Fibroblast of skin of right quadriceps (primary cell): ENCODE data around the gene LTBR.
A peak's percentile ranks its signal among the peaks of the same experiment; 100 is the strongest.

ENCODE experiments used
- DNase-seq: peaks from one replicate; pipeline ENCODE4 v3.0.0-alpha.2; 2013

The LTBR gene

DNA sequence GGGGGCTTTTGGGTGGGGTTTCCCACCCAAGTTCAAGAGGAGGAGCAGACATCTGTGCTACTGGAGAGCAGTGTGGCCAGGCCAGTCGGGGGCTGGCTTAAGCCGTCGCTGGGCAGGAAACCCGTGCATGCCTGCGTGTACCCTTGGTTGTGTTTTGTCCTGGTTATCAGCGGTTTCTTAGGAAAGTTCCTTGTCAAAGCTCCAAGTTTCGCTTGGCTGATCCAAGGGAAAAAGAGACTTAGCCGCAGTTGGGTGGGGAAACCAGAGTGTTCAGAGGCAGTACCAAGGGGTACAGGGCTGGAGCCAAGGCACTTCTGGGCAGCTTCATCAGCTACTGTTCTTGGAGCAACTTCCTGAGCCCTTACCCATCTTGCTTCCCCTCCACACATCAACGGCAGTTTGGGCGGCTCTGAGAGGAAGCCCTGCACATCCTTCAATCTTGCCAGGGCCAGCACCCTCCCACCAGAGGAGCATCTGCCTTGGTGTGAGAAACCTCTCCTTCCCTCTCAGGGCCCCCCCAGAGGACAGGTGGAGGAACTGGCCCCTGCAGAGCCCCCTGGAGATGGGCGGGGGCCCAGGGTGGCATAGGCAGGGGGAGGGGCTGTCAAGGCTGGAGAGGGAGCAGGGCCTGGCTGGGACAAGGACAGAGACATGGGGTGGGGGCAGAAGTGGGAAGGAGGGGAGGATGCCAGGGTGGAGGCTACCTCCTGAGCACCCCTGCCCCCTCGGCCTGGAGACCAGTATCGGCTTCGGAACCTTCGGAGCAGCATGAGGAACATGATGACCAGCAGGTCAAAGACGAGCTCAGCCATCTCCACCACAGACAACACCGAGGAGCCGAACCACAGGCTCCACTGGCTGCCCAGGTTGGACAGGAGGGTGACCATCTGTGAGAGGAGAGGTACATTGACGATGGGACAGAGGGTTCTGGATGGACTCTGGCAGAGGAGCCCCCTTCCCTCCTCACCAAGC lies 36.3 kb upstream of the LTBR start:
- DNase-seq: no peak

DNA sequence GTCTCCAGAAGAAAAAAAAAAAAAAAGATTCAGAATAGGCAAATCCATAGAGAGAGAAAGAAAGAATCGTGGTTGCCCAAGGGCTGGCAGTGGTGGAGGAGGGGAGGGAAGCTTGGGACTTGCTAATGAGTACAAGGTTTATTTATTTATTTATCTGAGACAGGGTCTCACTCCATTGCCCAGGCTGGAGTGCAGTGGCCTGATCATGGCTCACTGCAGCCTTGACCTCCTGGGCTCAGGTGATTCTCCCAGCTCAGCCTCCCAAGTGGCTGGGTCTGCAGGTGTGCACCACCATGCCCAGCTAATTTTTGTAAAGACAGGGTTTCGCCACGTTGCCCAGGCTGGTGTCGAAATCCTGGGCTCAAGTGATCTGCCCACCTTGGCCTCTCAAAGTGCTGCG lies 32.3 kb upstream of the LTBR start:
- DNase-seq: no peak

DNA sequence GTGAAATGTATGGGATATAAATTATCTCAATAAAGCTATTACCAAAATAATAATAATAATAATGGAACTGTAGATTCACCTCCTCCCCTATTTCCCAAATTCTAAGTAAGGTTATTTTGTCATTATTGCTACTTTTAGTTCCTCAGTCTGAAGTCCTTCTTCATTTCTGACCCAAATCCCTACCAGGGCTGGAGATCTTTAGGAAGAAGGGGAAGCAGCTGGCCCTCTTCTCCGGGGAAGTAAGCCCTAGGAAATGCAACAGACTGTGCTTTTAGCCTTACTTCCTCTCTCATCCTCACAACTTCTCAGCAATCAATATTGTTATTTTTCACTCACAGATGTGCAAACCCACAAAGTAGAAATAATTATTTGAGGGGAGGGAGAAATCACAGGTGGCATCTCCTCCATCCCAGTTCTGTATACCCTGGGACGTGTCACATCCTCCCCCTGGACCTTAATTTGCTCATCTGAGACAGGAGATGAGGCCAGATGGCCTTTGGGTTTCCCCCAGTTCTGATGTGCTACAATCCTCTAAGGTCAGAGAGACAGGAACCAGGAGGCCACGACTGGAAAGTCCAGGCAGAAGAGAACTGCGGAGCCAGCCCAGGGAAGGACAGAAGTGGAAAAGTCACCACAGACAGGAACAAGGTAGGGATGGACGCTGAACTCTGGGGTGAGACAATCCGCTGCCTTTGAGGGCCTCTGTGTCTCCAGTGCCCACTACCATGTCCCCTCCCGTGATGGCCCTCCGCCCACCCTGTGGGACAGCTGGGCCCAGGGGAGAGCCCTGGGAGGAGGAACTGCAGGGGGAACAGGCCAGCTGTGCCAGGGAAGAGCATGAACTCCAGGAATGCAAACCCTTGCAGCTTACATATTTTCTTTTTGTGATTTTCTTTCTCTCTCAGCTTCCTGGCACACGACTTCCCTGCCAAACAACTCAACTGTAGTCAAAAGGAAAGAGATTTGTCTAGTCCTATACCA lies 31.5 kb upstream of the LTBR start:
- DNase-seq: no peak

DNA sequence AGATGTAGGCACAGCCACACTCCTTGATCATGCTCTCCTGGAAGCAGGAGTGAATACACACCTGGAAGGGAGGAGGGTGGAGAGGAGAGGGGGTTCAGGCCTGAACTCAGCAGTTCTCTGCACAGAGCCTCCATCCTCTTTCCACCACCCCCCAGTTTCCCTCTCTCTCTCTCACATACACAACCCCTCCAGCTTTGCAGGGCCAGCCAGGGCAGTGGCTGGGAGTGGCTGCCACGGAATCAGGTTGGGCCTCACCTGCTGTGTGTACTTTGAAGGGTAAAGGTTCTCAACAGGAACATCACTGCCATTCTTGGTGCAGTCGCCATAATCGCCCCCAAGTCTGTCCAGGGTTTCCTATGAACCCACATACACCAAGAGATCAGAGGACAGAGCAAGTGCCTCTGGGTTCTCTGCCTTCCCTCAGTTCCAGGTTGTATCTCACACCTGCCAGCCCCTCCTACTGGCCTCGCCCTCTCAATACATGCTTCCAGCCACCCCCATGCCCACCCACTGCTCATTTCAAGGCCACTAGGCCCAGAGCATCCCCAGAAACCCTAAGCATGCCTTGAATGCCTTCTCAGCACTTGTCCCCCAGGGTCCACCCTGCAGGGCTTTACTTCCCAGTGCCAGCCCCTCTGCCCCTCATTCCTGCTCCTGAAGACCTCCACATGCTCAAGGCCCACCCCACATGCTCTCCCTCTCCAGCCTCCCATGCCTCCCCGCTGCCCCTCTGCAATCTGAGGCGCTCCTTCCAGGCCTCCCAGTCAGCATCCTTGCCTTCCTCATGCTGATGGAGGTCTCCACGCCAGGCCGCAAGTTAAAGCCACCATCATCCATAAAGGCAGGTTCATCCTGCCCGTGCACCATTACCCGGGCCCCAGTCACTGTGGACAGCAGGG lies 29.2 kb upstream of the LTBR start:
- DNase-seq: no peak

DNA sequence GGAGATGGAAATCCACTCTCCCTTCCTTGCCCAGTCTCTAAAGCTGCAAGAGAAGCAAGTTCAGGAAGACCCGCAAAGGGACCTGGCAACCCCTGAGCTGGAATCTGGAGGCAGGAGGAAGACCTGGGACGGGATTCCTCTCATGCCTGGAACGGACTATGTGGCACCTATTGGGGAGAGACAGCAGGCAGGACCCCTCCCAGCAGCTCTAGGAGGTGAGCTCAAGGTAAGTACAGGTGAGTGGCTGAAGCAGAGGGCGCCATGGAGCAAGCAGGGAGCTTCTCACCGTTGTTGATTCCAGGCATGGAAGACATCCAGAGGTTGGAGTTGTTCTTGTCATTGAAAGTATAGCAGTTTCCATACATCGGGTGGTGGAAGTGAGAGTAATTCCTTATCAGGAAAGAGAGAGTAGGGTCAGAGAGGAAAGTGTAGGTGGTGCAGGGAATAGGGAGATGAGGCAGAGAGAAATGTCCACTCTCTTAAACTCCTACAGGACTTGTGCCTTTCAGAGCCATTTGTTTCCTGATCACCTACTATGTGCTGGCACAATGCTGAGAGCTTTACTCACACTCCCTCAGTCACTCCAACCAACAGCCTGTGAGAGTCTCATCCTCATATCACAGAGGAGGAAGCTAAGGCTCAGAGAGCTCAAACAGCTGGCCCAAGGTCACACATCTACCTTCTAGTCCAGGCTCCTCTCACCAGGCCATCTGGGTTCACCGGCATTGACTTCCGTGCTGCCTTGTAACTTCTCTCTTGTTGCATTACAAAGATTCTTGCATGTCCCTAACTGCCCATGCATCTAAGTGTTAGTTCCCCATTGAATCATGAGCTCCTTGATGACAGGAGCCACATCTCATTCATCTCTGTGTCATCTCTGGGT lies 28.2 kb upstream of the LTBR start:
- no peak for DNase-seq

DNA sequence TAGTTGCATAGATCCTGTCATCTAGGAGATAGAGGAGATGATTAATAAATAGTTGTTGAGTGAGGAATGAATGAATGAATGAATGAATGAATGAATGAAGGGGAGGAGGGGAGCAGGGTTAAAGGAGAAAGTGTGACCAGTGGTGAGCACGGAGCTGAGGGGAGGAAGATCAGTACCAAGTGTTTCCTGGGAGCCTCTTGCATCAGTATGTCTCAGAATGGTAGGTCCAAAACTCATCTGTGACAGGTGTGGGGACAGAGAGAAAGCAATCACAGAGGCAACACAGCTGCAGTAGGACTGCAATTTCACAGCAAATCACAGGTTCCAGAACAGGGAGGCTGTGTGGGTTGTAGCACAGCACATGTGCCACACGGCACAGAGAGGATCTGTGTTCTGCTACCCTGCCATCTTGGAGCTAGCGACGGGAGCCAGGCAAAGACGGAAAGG lies 27.6 kb upstream of the LTBR start:
- DNase-seq: no peak

DNA sequence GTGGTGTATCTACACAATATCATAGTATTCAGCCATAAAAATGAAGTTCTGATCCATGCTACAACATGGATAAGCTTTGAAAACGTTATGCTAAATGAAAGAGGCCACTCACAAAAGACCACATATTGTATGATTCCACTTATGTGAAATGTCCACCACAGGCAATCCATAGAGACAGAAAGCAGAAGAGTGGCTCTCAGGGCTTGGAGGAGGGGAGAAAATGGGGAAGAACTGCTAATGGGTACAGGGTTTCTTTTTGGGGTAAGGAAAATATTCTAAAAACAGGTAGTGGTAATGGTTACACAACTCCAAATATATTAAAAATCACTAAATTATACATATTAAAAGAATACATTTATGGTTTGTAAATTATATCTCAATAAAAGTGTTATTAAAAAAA lies 25.1 kb upstream of the LTBR start:
- DNase-seq: no peak

DNA sequence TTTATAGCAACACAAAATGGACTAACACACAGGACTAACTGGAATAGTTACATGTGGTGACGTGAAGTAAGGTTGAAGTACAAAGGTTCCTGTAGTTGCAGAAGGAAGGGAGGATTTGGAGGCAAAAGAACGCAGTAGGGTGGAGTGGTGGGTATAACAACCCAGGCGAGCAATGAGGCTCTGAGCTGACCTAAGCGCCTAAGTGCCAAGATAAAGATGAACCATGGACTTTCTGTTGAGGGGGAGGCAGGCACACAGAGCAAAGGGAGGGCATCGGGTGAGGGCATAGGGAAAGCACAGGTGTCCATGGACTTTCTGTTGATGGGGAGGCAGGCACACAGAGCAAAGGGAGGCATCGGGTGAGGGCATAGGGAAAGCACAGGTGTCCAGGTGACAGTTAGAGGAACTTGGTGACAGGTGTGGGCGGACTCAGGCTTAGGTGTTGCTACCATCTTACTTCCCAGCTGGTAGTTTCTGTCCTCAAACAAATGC lies 23.8 kb upstream of the LTBR start:
- DNase-seq: no peak

DNA sequence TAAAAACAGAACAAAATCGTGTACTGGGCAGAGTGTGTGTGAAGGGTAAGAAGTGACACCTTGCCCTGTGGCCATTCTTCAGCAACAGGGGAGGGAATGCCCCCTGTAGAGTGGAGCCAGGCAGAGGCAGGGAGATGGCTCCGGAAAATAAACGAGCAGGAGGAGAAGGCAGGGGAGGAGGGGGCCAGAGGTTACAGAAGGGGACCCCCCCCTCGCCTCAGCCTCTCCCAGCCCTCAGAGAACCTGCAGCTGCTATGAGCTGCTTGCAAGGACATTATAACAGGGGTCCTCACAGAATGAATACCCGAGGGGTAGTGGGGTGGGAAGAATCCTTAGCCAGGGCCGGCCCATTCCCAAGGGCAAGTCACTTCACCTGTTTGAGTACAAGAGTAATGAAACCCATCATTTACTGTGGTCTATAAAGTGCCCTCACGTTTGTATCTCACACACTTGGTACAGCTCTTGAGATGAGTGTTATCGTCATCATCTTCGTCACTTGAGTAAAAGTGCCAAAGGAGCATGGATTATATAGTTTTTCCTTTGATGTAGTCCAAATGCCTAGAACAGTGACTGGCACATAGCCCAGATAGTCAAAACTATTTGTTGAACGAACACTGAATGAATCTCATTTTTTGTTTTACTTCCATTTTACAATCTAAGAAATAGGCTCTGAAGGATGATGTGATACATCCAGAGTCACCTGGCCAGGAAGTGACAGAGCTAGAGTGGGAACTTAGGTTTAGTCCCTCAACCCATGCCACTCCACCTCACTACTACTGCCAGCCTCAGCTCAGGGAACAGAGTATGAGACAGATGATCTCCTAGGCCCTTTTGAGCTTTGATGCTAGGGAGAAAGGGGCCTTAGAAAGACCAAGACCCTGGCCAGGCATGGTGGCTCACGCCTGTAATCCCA lies 23.1 kb upstream of the LTBR start:
- DNase-seq: no peak

DNA sequence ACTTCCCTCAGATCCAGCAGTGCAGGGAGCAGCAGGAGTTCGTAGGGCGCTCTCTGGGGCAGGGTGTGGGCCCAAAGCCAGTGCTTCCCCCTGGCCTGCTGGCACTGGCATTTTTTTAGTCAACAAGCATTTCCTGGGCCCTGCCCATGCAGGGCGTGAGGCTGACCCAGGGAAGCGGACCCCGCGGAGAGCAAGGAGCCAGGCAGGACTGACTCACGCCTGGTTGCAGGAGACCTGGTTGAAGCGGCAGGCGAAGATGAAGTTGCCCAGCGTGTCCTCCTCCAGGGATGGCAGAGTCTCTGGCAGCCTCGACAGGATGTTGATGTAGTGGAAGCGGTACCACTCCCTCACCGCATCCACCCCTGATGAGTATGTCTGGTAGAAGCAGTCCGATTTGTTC lies 22.1 kb upstream of the LTBR start:
- no peak for DNase-seq

DNA sequence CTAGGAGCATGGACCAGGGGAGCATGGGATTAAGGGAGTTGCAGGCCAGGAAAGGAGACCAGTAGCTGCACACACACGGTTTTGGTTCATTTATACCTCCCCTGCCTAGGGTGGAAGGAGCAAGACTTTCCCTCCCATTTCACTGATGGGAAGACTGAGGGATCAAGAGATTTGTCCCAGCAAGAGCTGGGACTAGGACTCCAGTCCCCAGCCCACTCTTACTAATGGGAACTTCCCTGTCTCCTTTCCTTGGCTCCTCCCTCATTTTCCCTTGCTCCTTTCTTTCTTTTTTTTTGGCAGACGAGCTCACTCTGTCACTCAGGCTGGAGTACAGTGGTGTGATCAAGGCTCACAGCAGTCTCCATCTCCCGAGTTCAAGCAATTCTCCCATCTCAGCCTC lies 21.6 kb upstream of the LTBR start:
- no peak for DNase-seq

DNA sequence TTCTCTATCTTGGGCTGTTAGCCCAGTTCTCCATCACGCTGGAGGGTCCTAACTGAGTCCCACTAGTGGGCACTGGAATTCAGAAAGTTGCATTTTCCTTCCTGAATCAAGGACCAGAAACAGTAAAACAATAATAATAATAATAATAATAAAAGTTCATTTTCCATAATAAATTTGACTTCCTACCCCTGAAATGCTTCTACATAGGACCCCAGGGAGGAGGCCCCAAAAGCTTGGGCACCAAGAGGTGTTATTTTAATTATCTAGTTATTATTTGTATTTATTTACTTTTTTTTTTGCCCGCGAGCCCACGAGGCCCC lies 21.0 kb upstream of the LTBR start:
- no peak for DNase-seq

DNA sequence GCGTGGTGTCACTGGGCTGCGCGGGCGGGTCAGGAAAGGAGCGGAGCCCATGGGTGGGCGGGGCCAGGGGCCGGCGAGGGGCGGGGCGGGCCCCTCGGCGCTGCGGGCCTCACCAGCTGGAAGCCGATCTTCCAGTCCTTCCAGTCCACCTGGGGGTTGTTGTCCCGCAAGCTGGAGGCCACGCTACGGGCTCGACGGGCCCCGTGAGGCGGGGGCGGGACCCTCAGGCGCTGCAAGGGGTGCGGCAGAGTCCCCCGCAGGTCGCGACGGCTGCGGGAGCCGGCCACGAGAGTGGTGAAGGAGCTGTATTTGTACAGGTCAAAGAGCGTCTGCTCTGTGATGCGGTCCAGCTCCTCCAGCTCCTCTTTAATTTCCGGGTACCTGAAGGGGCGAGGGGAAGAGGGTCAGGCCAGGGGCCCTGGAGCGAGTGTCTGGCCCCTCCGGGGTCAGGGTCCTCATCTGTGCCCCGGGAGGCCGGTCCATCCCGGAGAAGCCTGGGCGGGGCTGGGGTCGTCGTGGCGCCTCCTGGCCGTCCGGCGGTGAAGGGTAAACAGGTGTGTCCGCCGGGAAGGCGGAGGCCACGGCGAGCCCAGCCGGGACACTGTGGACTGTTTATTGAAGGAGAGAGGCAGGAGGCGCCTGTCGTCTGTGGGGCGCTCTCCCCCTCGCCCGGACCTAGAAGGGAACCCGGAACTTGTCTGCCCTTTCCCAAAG lies 20.5 kb upstream of the LTBR start:
- DNase-seq: peak; percentile 53

DNA sequence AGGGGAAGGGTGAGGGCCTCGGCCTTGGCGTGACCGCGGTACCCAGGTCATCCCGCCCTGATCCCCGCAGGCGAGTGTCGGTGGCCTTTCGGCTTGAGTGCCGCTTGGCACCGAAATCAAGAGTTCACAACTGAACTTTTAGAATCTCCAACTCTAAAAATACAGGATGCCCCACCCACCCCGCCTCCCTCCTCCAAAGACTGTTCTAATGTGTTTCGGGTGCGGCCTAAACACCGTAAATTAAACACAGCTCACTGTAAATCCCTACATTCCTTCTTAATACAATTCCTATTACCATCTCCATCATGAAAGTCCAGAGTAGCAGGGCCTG lies 20.0 kb upstream of the LTBR start:
- no peak for DNase-seq

DNA sequence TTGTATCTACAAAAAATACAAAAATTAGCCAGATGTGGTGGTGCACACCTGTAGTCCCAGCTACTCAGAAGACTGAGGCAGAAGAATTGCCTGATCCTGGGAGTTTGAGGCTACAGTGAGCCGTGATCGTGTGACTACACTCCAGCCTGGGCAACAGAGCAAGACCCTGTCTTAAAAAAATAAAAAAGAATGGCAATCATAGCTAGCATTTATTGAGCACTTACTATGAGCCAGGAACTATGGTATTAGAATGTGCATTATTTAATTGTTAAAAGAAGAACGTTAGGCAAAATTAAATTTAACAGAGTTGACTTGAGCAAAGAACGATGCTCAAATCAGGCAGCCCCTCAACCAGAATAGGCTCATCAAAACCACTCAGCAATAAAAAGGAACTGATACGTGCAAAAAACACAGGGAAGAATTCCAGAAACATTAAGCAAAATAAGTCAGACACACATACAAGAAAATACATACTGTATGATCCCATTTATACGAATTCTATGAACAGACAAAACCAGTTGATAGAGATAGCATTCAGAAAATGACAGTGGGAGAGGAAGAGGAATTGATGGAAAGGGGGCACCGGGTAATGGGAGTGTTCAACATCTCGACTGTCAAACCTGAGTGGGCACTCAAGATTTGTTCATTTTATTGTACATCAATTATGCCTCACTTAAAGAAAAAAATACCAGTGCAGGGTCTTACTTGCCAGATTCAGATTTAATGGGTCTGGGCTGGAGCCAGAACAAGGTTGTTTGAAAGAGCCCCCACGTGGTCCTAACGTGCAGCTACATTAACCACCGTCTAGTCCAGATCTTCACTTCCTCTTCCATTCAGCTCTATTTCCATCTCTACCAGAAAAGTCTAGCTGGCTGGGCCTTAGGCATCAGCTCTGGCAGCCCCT lies 16.6 kb upstream of the LTBR start:
- peak; percentile 55 for DNase-seq

DNA sequence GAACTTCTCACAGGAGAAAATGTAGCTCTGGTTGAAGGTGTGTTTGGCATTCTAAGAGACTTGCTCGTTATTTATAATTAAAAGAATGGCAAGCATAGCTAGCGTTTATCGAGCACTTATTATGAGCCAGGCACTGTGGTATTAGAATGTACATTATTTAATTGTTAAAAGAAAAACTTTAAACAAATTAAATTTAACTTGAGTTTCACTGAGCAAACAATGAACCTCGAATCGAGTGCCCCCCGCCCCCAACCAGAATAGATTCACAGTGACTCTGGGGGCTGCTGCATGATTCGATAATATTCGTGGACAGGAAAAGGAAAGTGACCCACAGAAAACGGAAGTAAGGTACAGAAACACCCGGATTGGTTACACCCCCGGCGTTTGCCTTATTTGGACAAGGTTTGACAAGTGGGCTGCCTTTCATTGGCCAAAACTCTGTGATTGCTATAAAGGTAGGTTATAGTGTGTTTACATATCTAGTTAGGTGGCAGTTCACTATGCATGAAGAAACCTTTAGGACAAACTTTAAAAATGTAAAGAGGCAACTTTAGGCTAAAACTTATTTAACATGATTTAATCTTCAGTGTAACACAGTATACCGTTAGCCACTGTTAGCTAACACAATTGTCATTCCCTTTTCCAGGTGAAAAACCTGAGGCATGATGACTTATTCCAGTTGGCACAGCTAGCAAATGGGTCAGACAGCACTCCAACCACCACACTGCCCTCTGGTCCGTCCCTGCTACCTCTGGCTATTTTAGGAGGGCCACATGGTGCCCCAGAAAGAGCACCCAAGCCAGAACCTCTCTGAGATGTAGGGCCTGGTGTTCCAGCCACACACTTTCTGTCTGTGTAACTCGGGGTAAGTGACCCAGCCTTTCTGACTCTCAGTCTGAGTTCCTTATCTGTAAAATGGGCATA lies 15.7 kb upstream of the LTBR start:
- no peak for DNase-seq

DNA sequence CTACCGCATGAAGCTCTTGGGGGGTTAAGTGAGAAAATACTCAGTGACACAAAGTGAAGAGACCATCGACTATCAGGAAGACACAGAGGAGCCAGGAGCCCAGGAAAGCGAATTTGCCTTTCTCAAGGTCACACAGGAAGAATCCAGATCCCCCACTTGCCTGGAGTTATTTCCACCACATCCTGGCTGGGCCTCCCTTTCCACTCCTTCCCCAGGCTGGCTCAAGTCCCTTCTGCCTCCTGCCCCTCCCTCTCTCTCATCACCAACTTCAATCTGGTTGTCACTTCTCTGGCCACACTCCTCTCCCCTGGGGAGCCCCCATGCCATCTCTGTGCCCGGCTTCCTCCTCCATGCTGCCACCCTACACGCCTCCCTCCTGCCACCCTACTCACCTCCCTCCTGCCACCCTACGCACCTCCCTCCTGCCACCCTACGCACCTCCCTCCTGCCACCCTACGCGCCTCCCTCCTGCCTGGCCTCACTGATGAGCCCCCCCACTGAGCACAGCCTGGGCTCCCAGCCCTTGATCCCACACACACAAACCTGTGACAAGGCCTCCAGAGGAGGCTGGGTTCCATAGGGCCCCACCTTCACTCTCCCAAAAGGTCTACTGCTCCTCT lies 14.9 kb upstream of the LTBR start:
- DNase-seq: no peak
